SU-DHL-6 (cell line): ENCODE data around the gene DUSP16.

Source experiments
- CTCF ChIP-seq: fragments of 200-600 bp; sonication (generic); IDR thresholded peaks from one replicate; pipeline ENCODE4 v1.5.1; 2017; ENCODE audit warnings: antibody characterized with exemption, mild to moderate bottlenecking, low read length, moderate library complexity; ENCODE audit not compliant: insufficient read depth, poor library complexity, severe bottlenecking
- EZH2phosphoT487 ChIP-seq: fragments of 200-600 bp; sonication (generic), shearing (Covaris generic); conservative IDR thresholded peaks from 2 replicates; pipeline ENCODE4 v1.6.1; 2018; ENCODE audit warnings: mild to moderate bottlenecking, antibody characterized with exemption, low read length, moderate library complexity, mixed read lengths

- TF ChIP-seq CTCF (no peak), EZH2phosphoT487 (no peak)
These were observed 134.6 kb downstream of the DUSP16 start for GRCh38 chr12:12428047-12428446.
